IPS DF 4.7 (cell line): ENCODE results near the gene SECISBP2L.
"Not testable (repeated sequence)": the region's sequence is repeated elsewhere in the genome, so short reads cannot be mapped to it uniquely, and the experiment has no call there.

ENCODE experiments used
- DNase-seq: peaks from one replicate; pipeline ENCODE4 v3.0.0-alpha.2; 2013; ENCODE audit warnings: low spot score; ENCODE audit errors: extremely low read depth

Gene SECISBP2L

DNA sequence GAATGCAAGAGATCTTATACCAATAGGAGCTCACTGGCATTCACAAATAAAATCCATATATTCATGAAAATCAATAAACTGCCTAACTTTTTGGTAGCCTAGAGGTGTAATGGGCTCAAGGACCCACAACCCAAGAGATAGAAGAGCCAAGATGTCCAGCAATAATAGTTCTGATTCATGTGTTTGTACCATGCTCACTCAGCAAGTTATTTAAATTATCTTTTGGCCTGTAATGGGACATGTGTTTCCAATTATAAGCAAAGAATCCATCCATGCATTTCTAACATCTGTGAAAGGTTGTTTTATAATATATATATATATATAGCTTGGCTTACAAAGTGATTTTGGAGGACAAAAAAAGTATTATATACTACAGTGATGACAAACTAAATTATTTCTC lies 52.9 kb downstream of the SECISBP2L start:
- no peak for DNase-seq

DNA sequence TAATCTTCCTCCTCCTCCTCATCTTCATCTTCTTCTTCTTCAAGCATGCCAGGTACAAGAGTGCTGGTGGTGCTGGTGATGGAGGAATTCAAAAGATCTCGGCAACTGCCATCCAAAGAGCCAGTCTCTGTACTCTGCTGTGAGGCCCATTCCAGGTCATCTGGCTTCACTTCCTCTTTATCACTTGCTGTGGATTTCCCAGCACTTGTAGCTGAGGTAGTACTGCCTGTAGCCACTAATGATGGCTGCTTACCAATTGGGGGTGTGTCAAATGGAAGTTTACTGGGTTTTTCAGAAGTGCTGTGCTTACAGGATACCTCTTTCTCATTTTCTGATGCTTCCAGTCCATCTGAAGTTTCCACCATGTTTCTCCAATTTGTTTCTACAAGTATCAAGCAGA lies 53.7 kb downstream of the SECISBP2L start:
- no peak for DNase-seq

DNA sequence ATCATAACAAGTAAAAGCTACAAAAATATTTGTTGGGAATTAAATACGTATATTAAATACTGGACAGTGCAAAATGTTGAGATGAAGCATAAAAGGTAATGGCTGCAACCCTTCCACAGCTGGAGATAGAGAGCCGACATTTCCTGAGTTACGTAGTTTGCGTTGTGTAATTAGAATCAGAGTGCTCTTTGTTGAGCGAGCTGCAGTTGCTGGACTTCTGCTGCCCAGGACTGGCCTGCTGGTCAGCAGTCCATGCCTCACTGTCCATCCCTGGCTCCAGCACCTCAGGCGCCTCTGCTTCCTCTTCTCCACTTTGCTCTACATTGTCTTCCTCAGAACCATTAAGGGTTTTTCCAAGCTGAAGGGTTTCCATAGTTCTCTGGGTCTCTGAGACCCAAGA lies 54.1 kb downstream of the SECISBP2L start:
- DNase-seq = no peak

DNA sequence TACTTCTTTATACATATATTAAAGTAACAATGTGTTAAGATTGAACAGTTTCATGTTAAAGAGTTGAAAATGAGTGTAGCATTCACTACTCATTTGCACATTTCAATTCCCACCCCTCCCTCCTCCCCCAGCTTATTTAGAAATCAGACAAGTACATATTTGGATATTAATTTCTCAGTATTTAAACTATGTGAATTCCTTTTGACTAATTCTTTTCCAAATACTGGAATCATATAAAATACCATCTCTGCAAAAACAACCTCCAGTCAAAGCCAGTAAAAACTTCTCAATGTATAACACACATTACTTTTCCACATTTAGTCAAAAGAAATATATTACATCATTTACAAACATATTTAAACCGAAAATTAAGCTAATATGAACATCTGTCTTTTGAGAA lies 57.1 kb downstream of the SECISBP2L start:
- DNase-seq = no peak

DNA sequence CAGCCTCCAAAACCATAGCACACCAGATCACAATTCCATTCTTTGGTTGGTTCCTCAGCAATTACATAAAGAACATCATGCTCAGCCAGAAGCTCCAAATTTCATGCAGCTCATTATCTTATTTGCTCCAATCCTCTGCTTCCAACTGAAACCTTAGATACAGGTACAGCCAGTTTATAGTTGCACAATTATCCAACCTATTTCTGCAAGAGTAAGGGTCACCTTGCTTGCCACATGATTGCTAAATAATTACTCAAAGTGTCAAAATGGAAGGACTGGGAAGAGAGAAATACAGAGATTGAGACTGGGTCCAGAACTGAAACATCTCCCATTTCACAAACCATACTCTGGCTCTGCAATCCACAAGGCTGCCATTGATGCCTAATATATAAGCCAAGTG lies 59.1 kb downstream of the SECISBP2L start:
- no peak for DNase-seq

DNA sequence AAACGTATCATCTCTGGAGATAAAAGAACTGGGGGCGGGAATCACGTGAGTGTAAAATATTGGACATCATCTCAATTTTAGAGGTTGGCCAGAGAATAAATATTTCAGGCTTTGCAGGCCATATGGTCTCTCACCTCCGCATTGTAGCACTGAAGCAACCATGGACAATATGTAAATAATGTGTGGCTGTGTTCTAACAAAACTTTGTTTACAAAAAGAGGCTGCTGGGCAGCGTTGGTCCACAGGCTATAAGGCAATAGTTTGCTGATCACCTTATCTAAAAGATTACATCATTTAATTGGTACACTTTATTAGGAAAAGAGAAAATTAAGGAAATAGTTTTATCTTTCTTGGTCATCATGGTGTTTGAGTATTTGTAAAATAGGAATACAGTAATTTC lies 60.0 kb downstream of the SECISBP2L start:
- DNase-seq = no peak

DNA sequence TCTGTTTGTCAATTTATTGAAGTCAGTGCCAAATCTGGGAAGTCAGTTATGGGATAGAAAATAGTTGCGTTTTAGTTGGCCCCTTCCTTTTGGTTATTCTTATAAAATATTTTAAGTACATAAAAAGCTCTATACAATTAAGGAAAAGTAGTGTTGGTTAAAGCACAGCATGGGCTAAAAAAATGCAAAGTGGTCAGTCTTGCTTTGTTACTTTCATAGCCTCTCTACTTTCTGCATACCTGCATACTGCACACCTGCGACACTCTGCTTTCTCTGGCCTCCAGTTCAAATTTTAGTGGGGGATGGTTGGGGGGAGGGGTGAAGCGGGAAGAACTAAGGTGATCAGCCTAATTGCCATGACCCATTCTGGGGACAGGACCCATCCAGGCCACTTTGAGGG lies 60.7 kb downstream of the SECISBP2L start:
- no peak for DNase-seq

DNA sequence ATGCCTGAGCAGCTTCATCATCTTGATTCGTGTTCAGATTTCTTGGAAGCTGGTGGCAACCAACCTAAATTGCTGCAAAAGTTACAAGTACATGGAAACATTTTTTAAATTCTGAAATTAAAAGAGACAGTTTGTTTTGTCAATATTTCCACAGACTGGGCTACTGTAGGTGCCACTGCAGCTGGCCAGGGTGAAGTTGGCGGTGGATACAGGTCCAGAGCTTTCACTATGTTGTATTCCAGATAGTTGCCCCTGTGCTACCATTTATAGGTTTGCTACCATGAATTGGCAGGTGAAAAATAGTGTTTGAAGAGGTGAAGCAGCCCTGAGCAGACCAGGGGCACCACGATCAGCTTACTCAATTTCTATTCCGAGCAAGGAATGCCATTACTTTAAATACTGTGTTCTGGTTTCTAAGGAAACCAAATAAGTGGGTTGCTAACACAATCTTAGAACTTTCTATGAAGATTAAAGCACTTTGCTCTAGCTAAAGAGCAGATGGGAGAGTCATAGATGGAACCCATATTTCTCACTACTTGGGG lies 61.4 kb downstream of the SECISBP2L start:
- DNase-seq = no peak

DNA sequence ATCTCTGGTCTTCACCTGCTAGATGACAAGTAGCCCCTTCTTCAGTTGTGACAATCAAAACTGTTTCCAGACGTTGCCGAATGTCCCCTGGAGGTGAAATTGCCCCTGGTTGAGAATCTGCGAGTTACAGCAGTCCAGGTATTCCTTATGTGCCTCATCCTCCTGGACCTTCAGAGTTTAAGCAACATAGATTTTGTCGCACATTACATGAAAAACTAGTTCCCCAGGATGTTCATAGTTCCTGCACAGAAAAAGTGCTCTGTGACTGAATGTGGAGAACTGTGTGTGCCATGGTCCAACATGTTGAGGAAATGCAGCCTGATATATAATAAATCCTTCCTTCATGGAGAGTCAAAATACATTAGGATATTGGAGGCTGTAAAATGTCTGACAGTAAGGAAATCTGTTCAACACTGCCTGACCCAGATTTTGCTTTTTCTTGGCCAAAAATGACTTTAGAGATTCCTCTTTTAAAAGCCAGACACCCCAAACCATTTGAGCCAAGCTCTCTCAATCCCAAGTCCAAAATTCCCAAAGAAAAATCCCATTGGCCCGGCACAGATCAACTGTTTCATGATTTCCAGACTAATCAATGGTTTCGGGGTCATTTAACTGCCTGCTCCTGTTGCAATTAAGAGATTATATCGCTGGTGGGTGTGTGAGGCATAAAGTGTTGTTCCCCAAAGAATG lies 62.1 kb downstream of the SECISBP2L start:
- no peak for DNase-seq

DNA sequence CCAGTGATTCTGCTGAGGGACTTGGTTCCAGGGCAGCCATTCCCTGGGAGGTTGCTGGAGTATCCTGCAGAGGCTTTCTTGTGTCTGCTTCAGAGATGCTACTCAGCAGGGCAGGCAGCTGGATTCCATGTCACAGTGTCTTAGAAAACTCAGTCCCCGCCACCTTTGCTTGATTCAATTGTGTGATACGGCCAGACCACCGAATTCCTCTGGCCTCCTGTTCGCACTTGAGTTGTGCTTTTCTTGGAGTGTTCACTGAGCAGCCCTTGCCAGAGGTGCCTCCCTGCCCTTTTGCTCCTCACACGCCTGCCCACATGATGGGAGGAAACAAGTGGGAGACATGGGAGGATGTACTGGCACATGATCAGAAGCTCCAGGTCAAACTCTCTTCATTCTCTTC lies 62.9 kb downstream of the SECISBP2L start:
- no peak for DNase-seq

DNA sequence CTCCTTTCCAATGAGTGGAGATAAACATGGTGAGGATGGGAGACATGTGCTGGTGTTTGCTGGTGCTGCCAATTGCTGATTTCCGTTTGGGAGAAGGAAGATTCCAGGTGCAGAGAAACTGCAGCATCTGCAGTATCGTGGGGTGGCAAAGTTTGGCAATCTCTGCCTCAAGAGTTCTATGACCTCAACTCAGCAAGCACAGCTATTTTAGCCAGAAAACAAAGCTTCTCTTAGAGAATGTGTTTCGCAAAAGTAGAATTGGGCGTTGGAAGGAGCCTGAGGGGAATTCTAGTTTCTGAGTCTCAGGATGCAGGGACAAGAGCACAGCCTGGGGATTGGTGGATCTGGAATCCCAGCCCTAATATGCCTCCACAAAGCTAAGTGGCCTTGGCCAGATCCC lies 64.3 kb downstream of the SECISBP2L start:
- DNase-seq = no peak

DNA sequence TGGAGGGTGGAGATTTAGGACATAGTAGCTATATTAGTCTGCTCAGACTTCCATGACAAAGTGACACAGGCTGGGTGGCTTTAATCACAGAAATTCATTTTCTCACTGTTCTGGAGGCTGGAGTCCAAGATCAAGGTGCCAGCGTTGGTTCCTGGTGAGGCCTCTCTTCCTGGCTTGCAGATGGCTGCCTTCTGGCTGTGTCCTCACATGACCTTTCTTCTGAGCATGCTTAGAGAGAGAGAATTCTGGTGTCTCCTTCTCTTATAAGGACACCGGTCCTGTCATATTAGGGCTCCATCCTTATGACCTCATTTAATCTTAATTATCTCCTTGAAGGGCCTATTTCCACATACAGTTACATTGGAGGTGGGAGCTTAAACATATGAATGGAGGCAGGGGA lies 67.6 kb downstream of the SECISBP2L start:
- DNase-seq = no peak

DNA sequence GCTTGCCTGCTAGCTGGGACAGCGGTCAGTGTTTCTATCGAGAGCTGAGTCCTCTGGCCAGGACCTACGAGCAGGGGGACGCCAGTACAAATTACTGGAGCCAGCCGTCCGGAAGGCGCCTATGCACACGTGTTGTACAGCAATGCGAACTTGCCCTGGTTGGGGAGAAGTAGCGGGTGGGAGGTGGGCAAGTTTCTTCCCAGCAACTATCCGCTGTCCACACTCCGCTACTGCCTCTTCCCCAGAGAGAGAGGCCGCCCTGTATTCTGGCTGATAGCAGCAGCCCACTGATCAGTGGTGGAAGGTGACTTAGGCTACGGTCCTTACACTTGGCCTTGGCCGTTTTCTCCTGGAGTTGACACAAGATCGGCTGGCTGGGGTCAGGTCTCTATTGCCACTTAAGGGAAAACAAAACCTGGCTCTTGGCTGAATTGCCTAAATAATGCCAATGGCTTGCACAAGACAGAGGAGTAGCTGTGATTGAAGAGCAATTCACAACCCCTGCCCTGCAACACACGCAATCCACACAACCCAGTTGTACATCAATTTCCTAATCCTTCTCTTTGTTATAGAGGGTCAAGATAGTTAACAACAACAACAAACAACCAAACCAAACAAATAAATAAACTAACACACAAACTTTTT lies 69.7 kb downstream of the SECISBP2L start:
- no peak for DNase-seq

DNA sequence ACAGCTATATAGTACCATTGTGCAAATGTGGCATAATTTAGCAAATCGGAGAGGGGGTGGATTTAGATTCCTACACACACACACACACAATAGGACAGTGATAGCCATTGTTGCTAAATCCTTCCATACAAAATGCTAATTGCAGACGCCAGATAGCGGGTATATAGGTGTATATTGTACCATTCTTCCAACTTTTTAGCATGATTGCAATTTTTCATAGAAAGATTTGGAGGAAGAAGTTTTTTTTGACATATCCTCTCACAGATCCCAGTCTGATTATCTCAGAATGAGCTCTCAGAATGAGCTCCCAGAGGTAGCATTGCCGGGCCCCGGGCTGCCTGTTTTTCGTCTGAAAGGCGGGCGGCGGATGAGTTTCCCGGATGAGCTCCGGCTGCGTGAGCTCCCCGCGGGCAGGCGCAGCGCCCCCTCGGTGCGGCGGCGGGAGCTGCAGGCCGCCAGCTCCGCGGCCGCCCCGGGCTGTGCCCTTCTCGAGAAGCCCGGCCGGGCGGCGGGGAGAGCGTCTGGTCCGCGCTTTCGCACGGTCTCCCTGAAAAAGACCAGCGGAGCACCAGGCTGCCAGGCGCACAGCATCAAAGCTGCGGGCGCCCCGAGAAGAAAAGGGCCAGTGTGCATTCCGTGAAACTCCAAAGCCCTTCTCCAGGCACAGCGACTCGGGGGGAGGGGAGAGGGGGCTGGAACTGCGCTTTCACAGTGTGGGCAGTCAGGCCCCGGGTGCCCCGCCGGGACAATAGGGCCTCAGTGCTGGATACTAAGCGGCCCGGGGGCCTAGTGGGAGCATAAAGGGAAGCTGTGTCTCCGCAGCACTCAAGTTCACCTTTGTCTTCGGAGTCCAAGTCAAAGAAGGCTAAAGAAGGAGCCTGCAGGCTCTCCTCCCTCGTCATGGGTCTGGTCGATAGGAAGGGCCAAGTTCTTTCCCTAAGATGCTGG lies 70.5 kb downstream of the SECISBP2L start:
- DNase-seq = no peak

DNA sequence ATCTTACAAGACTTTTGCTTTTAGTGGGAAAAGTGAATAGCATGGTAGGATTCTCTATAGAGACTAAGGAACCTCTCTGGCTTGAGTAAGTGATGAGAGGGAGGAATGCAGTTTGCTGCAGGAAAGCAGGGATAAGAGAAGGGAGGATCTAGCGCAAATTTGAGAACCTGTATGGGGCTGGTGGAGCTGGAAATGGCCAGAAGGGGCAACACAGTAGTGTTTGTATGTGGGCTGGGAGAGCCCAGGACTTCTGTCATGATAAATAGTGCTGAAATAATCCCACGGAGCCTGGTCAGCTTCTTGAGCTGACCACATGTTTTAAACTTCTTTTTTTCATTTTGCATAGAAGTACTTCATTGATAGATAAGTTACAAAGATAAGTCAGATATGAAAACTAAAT lies 71.4 kb downstream of the SECISBP2L start:
- no peak for DNase-seq

DNA sequence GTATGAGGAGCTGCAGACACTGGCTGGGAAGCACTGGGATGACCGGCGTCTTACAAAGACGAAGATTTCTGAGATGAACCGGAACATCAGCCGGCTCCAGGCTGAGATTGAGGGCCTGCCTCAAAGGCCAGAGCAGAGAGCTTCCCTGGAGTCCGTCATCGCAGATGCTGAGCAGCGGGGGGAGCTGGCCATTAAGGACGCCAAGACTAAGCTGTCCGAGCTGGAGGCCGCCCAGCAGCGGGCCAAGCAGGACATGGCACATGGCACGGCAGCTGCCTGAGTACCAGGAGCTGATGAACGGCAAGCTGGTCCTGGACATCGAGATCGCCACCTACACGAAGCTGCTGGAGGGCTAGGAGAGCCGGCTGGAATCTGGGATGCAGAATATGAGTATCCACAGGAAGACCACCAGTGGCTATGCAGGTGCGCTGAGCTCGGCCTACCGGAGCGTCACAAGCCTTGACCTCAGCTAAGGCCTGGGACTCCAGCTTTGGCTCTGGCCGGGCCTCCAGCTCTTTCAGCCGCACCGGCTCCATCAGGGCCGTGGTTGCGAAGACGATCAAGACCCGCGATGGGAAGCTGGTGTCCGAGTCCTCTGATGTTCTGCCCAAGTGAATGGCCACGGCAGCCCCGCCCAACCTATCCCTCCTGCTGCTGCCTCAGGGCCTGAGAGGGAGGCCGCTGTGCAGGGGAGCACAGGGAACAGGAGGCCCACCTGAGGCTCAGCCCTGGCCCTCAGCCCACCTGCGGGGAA lies 73.3 kb downstream of the SECISBP2L start:
- DNase-seq = no peak

DNA sequence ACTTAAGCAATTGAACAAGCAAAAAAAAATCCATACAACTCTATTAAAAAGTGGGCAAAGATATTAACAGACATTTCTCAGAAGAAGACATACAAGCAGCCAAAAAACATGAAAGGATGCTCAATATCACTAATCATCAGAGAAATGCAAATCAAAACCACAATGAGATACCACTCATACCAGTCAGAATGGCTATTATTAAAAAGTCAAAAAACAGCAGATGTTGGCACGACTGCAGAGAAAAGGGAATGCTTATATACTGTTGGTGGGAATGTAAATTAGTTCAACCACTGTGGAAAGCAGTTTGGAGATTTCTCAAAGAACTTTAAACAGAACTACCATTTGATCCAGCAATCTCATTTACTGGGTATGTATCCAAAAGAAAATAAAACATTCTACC lies 75.3 kb downstream of the SECISBP2L start:
- not testable (repeated sequence) for DNase-seq

DNA sequence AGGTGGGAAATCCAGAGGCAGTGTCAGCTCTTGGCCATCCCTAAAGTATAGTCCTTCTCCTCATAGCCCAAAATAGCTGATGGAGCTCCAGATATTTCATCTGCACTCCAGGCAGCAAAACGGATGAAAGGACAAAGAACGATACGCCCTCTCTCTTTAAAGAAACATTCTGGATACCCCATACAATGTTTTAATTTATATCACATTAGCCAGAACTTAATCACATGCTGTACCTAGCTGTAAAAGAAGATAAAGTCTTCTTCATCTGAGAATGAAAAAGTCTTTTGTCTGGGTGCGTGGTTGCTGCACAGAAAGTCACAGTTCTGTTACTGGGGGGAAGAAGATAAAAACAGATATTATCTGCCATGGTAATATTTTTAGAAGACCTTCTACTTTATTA lies 78.2 kb downstream of the SECISBP2L start:
- DNase-seq = no peak

DNA sequence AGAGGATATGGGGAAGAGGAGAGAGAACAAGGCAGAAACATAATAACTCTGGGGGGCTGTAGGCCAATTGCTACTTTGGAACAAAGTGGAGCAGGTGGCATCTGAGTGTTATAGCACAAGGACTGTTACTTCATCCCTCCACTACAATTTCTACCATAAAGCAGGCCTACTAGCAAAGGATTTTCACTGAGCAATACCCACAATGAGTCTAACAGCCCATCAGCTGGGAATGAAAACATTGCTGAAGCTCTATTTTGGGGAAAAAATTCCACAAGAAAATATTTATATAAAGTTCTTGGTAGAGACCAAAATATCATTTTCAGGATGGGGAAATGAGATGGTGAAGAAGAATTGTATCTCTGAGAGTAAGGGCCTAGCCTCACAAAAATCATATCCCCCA lies 78.9 kb downstream of the SECISBP2L start:
- no peak for DNase-seq

DNA sequence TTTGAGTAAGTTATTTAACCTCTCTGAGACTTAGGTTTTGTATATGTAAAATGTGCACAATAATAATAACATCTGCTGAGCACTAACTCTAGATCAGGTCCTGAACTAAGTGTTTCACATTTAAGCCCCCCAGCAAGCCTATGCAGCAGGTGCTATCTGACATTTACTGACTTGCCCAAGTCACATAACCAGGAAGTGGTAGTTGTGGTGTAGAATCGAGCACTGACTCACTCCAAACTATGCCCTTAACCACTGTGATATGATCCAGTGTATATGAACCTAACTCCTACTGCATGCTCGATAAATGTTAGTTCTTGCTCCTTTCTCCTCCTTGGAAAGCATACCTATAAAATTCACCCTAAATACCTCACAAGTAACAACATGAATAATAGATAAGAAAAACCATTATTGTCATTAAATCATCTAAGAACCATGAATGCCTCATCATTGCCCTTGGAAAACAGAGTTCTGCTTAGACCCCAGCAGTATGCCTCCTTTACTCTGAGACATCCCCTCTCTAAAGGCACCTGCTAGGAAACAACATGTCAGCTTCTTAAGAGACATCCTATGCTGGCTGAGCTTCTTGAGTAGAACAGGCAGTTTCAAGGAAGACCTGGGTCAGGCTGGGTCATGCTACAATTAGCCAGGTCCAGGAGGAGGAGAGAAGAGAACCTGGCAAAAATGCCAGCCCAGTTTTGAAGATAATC lies 79.5 kb downstream of the SECISBP2L start:
- DNase-seq = no peak

DNA sequence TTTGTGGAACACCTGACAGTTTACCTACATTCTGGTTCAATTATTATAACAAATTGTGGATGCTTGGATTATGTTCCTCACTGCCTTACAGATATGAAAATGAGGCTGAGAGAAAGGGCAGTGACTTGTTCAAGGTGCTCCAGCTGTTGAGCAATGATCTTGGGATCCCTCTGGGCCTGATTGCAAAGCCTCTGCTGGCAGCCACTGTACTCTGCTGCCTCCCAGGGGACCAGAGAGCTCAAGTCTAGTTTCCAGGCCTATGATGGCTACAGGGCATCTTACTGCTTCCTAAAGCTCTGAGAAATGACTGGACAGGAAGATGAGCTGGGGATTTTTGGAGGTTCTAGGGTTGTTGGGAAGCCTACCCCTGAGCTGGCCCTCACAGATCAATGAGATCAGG lies 80.3 kb downstream of the SECISBP2L start:
- no peak for DNase-seq
